Measurements from ENCODE around the gene NOVA1.
A peak's percentile ranks its signal among the peaks of the same experiment; 100 is the strongest.

NOVA1 gene

DNA sequence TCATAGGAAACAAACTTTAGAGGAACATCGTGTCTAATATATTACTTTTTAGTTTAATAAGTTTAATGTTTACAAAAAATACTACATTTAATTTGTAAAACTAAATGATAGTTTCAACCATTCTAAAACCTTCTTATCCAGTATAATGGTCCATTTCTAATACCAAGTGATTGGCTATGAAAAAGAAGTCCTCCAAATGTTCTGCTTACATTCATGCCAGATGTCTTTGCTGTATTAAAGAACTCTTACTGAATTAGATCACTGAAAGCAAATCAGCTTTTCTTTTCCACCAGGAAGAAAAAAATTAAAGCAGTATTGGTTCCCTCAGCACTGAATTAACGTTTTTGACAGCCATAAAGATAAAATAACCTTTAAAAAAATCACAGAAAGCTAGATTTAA is 3.7 kb downstream of the NOVA1 start:
- DNase-seq (ENCODE audit: low read depth, low spot score): no peak

DNA sequence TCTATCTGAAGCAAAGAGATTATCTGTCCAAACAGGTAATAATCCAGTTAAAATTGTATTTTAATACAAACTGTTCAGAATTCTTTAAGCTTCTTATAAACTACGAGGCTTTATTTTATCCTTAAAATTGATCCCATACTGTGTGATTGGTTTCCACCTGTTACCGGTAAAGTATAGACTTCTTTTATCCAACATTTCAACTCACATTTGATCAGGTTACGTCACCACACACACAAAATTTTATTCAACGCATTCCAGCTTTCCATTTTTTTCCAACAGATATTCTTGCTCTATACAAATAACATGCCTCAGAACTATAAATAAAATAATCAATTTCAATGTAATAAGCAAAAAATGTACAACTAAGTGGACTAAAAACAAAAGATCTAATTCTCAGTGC is 4.5 kb downstream of the NOVA1 start:
- DNase-seq (ENCODE audit: low read depth, low spot score): no peak

DNA sequence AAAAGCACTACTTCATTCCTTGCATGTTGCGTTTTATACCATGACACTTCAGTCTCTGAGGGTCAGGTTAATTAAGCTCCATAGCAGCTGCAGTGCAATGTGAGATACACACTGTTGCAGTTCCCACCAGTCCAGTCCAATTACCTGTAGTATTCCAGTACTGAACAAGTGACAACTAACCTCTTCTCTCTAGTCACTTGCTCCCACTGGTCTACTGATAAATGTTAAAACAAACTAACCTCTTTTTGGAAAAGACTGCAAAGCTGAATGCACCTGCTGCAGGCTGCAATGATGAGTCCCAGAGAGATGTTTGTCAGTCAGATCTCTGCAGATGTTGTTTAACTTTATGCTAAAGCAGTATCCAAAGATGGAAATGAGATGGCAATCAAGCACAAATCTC is 7.9 kb downstream of the NOVA1 start:
- DNase-seq (ENCODE audit: low read depth, low spot score): no peak

DNA sequence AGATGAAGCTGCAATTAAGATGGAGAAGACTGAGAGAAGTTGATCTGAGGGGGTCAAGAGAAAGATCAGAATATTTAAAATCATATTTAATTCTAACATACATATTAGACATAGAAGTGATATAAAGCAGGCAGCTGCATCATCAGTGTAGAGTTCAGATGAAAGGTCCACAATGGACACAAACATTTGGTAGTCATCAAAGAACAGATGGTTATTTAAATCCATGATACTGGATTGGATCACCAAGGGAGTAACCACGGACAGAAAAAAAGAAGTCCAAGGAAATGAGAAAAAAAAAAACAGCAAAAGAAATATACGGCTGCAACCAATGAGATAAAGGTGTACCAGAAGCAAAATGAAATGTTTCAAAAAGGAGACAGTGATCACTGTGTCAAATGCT is 20.1 kb downstream of the NOVA1 start:
- DNase-seq (ENCODE audit: low read depth, low spot score): no peak

DNA sequence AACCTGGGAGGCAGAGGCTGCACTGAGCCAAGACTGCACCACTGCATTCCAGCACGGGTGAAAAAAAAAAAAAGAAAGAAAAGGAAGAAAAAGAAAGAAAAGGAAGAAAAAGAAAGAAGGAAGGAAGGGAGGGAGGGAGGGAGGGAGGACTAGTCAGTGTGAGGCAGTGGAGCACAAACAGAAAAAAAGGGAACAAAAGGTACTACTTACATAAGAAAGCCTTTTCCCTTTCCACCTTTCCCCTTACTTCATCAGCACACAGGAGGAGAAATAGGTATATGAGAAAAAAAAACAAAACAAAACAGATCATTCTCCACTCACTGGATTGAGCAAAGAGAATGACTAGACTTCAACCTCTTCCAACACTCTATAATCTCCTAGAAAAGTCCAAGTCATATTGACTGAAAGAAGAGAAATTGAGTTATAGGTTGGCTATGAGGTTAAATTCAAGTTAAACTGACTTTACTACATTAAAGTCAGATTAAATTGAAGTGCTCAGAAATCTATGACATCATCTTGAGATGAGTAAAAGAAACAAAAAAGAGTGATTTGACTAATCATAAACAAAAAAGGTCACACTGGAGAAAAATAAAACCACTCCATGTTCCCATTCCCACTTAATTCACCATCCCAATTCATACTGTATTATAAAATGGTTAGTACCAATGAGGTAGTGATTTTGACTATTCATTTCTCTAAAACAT is 43.6 kb downstream of the NOVA1 start:
- DNase-seq (ENCODE audit: low read depth, low spot score): no peak

DNA sequence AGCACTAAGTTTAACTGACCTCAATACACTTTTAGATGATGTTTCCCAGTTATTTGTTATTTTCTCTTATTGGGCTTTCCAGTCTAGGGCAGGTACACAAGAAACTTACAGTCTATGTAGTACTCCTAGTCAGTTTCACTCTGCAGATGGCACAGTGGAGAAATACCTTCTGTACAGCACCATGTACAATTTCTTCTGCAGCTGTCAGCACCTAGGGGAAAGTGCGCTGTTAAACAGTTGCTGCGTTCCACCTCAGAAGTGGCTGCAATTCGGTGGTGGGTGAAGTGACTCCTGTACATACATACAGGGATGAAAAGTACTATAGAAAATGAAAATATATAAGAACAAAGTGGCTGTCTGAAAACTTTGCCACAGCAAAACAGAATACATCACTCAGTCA is 48.3 kb downstream of the NOVA1 start:
- DNase-seq (ENCODE audit: low read depth, low spot score): no peak

DNA sequence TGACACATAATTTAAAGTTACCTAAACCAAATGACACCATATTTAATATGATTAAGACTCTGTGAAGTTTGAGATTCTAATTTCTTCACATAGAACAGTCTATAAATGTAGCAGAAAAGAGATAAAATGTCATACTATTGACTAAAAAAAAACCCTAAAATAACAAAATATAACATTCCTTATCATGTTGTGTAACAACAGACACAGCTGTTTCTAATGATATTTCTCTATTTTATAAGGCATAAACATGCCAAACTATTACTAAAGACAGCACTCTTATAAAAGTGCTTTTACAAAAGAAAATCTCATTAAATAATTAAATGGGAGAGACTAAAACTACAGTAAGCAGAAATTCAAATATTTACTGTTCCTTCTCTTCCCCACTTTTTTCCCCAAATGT is 49.4 kb downstream of the NOVA1 start:
- DNase-seq (ENCODE audit: low read depth, low spot score): no peak

DNA sequence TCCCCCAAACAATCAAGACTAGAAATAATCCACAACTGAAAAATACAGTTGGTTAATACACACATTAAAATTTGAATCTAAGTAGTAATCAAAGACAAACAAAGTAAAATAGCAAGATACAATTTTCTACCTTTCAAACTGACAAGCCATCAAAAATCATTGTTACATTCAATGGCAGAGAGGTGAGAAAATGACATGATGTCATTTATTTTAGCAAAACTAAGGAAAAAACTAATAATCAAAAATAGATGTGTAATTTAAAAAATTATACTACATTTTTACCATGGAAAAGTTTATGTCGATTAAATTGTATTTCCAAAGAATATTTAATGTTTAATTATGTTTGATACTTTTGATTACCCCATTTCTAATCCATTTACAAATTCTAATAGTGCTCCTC is 59.7 kb downstream of the NOVA1 start:
- DNase-seq (ENCODE audit: low read depth, low spot score): no peak

DNA sequence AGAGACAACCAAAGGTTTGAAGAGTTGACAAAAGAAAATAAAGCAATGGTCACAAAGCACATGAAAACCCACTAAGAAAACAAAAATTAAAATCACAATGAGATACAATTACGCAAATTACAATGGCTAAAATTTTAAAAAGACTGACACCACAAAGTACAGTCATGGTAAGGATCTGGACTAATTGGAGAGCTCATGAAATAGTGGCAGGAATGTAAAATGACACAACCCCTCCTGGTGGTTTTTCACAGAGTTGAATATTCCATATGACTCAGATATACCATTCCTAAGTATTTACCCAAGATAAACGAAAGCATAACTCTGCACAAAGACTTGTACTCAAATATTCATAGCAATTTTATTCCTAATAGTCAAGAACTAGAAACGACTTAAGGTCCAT is 65.9 kb downstream of the NOVA1 start:
- DNase-seq (ENCODE audit: low read depth, low spot score): no peak

DNA sequence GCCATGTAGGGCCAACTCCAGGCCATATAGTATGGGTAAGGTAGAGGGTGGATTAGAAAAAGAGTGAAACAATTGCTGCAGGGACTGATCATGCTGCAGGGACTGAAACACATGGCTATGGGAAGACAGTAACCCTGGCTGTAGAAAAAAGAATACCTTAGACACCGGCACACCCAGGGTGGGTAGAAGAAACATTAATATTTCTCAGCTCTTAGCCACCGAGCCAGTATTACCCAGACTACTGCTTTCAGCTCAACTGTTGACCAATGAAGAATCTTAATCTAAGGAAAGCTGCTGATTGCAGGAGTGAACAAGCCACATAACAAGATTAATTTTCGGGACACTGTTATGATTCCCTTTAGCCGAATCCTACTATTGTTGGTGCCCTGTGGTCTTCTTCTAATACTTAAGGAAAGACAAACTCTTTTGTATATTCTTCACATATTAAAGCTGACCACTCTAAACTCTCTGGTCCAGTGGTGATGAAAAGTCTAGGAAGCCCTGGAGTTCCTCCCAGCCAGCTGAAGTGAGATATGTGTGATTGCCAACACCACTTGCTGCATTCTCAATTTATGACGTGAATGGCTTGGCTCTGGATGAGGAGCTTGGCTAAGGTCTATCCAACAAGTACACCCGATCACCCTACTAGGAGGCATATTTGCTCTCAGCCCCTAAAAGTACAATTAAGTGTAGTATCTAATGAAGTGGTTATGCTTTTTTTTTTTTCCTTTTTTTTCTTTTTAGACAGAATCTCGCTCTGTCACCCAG is 69.2 kb downstream of the NOVA1 start:
- no peak for DNase-seq (ENCODE audit: low read depth, low spot score)

DNA sequence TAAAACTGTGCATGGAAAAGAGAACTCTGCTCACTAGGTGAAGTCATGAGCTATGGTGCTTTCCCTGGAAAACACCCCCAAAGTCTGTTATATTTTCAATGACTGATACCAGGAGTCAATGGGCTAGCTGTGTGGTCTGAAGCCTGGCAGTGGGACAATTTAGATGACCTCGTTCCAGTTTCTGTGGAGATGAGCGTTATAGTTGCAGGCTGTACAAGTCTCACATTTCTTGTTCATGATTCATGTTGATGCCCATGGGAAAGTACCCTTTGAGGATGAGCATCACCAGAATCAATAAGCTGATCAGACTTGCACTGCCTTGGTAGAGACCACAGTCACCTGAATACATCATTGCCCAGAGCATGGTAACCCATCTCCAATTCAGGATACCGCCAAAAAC is 70.7 kb downstream of the NOVA1 start:
- DNase-seq (ENCODE audit: low read depth, low spot score): no peak

DNA sequence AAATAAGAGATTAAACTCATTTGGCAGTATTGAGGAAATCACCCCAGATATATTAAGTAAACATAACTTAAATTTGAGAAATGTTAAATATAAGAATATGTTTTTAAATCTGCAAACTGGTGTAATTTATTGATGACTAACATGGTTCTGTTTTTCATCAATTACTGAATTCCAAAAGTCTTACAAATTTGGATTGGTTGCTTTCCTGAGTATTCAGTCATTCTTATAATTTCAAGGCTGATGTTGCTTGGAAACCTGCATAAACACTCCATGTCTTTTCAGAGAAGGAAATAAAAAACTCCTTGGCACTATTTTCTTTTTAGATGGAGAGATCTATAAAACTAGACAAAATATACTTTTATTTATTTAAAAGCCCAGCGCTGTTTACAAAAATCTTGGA is 71.7 kb downstream of the NOVA1 start:
- no peak for DNase-seq (ENCODE audit: low read depth, low spot score)

DNA sequence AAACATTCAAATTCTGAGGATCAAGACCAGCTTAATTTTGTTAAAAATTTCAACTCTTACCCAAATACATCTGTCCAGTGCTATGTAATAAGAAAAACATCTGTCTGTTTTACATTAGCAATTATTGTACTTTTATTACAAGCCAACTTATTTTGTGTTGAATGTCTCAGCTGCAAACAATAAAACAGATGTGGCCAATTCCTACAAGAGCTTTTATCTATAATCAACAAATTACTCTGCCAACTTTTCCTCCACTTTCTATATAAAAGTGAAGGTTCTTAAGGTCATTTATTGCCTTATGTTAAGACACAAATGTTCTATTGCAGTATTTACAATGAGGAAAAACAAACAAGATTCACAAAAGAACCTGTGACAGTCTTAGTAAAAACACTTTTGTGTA is 72.7 kb downstream of the NOVA1 start:
- DNase-seq (ENCODE audit: low read depth, low spot score): no peak

DNA sequence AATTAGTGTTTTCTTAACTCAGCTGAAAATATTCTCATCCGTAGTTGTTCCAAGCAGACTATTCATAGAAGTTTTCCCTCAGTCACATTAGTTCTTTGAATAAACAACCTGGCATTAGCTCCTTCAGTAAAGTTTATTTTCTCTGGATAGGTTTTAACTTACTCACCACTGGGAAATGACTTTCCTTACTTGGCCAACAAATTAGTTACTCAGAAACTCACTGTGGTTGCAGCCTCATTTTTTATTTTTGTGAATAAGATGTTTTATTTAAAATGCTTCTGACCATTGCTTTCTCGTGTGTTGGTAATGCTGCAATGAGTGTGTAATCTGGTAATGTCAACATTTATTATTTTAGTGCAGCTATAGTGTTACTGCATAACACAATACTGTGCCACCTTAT is 74.9 kb downstream of the NOVA1 start:
- peak; percentile 10 for DNase-seq (ENCODE audit: low read depth, low spot score)

DNA sequence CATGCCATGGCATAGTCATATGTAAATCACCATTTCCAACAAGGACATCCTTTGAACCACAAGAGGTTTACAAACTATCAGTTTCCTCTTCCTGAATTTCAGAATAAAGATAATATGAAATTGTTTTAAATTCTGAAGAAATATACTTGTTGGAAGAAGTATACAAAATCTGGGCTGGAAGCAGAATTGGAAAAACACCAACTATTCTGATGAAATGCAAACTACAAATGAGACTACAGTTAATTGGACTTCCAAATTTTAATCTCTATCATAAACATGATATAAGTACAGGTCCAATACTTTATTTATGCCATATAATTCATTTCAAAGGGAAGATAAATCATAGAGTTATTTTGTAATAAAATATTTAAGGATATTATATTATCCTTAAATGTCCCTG is 80.1 kb downstream of the NOVA1 start:
- DNase-seq (ENCODE audit: low read depth, low spot score): no peak

DNA sequence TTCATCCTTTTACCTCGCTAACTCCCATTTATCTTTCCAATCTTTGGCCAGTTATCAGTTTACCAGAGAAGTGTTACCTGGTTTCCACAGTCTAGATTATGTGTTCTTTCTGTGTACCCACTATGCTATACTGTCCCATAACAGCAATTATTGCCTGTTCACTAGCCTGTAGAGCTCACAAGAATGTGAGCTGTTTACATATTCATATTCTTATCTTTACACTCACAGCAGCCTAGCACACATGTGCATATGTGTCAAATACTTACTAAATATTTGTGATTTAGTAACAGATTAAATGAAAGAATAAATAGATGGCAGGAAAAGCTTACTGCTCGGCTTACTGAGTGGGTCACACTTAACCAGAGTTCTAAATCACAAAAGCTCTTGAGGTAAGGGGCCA is 97.8 kb downstream of the NOVA1 start:
- no peak for DNase-seq (ENCODE audit: low read depth, low spot score)

DNA sequence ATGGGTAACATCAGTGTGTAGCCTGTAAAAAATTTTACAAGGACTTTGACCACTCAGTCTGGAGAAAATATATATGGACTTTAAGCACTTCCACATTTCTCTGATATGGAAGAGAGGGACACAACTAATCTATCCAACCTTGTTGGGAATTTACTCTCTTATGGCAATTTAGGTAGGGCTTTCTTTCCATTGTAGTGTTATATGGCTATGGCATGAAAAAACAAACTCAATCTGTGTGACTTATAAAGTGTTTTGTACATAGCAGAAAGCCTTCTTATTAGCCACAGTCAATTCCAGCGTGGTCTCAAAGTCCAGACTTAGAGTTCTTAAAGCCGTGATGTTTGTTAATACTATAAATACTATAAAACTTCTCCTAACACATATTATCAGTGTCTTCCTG is 98.3 kb downstream of the NOVA1 start:
- no peak for DNase-seq (ENCODE audit: low read depth, low spot score)

DNA sequence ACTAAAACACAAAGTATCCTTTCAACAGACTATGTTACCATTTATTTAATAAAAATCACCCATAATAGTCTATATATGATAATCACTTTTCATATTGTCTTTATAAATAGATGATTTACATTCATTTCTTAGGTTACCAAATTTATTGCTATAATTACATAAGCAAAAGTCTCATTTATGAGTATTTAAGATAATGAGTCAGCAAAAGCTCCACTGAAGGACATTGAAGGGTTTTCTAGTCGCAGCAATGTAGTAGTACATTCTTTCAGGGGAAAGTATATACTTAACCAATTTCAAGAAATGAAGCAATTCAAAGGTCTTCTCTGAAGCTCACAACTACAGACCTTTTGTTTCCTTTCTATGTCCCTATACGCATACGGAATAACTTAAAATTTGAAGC is 110.9 kb downstream of the NOVA1 start:
- no peak for DNase-seq (ENCODE audit: low read depth, low spot score)

DNA sequence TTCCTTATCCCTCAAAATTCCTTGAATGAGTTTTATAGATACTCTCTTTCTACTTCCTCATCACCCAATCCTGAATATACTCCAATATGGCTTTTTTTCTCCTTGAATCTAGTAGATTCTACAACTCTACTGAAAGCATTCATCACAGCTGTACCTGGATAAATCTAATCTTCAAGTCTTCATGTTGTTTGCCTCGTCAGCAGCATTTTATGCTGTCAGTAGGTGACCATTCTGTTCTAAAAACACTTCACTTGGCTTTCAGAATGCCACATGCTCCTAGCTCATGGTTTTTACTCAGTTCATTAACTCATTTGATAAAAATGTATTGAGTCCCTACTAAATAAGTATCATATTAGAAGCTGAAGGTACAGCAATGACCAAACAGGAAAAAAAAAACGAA is 113.3 kb downstream of the NOVA1 start:
- DNase-seq (ENCODE audit: low read depth, low spot score): no peak

DNA sequence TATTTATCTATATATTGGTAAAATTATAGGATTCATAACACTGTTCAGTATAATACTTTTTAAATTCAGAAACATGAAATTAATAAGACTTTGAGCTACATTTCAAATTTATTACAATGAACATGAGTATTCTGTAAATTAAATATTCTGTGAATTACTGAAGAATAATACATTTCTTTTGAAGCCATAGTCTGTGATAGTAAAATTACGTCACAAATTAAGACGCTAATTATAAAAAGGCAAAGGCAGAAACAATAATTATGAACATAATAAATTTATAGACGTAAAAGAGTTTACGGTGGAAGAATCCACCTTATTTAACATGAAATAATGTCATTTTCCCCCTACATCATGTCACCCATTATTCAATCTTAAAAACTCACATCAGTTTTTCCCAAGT is 118.9 kb downstream of the NOVA1 start:
- DNase-seq (ENCODE audit: low read depth, low spot score): no peak

DNA sequence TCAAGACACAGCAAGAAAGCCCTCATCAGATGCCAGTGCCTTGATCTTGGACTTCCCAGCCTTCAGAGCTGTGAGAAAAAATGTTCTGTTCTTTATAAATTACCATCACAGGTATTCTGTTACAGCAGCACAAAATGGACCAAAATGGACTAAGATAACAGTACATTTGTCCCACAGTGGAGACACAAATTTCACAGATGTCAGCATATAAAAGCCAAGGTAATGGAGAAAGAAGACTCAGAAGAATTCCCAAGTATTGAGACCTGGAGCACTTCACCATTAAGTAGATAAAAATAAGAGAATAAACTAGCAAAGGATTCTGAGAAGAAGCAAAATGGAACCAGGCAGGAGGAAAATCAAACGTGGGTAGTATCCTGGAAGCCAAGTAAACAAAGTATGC is 131.0 kb downstream of the NOVA1 start:
- no peak for DNase-seq (ENCODE audit: low read depth, low spot score)

DNA sequence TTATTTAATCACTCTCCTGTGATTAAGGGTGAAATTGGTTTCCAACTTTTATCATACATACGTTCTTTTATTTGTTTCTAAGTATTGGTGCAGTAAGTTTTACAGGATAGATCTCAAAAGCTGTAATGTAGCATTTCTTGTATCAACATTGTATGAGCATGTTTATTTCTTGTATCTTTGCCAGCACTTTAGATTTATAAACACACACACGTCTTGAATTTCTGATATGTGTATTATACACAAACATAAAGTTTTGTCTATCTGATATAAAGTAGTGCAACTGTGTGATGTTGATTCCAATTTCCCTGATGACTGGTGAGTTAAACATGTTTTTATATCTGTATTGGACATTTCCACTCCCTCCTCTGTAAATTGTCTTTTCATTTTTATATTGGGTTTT is 134.7 kb downstream of the NOVA1 start:
- no peak for DNase-seq (ENCODE audit: low read depth, low spot score)

DNA sequence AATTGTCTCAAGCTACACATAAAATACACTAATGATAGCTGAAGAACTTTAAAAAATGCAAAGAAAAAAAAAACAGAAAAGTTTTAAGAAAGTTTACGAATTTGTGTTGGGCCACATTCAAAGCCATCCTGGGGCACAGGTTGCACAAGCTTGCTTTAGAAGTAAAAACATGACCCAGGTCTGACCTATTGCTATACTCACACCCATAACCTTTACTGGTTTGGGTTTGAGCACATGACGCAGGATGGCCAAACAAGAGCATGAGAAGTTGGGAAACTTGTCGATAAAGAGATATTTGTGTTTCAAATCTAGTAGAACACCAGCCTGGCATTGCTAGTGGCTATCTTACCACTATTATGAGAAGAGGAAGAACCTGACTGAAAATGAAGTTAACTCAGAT is 143.7 kb downstream of the NOVA1 start:
- no peak for DNase-seq (ENCODE audit: low read depth, low spot score)
